NT2/D1 (cell line): ENCODE results near the gene DSCAM.

Source experiments
- DNase-seq: peaks from one replicate; pipeline ENCODE4 v3.0.0-alpha.2; 2011; ENCODE audit warnings: low read depth, low spot score
- H3K27me3 ChIP-seq: 2 replicates; pipeline ENCODE4 v1.6.0; 2011; ENCODE audit warnings: mild to moderate bottlenecking; ENCODE audit not compliant: insufficient read length, insufficient read depth
- H3K36me3 ChIP-seq: 2 replicates; pipeline ENCODE4 v1.6.1; 2011; ENCODE audit warnings: mild to moderate bottlenecking, low read length, mixed read lengths; ENCODE audit not compliant: insufficient read depth, insufficient read length
- H3K4me1 ChIP-seq: 2 replicates; pipeline ENCODE4 v1.5.1; 2011; ENCODE audit not compliant: insufficient read depth, insufficient read length
- H3K4me3 ChIP-seq: 2 replicates; pipeline ENCODE4 v1.5.1; 2011; ENCODE audit warnings: low read depth; ENCODE audit not compliant: insufficient read length
- H3K9ac ChIP-seq: 2 replicates; pipeline ENCODE4 v1.6.0; 2011; ENCODE audit warnings: low read depth; ENCODE audit not compliant: insufficient read length
- H3K9me3 ChIP-seq: 2 replicates; pipeline ENCODE4 v1.5.1; 2011; ENCODE audit warnings: mild to moderate bottlenecking, low read length; ENCODE audit not compliant: insufficient read depth
- SUZ12 ChIP-seq: IDR thresholded peaks from 2 replicates; pipeline ENCODE4 v1.6.1; 2011; ENCODE audit not compliant: insufficient read length, insufficient read depth; ENCODE audit errors: extremely low read depth
- YY1 ChIP-seq: IDR thresholded peaks from 2 replicates; pipeline ENCODE4 v1.6.1; 2011; ENCODE audit not compliant: insufficient read length, insufficient read depth
- ZNF274 ChIP-seq: IDR thresholded peaks from 2 replicates; pipeline ENCODE4 v1.6.1; 2011; ENCODE audit warnings: mild to moderate bottlenecking, low read depth, low read length

The DSCAM gene

GRCh38 chr21:40340357-40340756 lies 506.6 kb downstream of the DSCAM start:
- H3K9ac ChIP-seq = no peak overlapping the region
- H3K27me3 ChIP-seq = no peaks in the 10 kb centered on the region
- no peak for DNase-seq
- peaks cover 4% of the 10 kb centered on the region for H3K4me1 ChIP-seq
- TF ChIP-seq SUZ12 (no peak), ZNF274 (no peak), YY1 (no peak)
- H3K4me3 ChIP-seq = no peak overlapping the region
- no peaks in the 10 kb centered on the region for H3K9me3 ChIP-seq
- H3K36me3 ChIP-seq = no peaks in the 10 kb centered on the region

- DNase-seq = no peak
- no peaks in the 10 kb centered on the region for H3K36me3 ChIP-seq
- no peak for TF ChIP-seq YY1
- TF ChIP-seq SUZ12 = no peak
- TF ChIP-seq ZNF274 = no peak
- no peak overlapping the region for H3K9ac ChIP-seq
- H3K27me3 ChIP-seq = no peaks in the 10 kb centered on the region
- peaks cover 4% of the 10 kb centered on the region for H3K4me1 ChIP-seq
- no peaks in the 10 kb centered on the region for H3K9me3 ChIP-seq
- H3K4me3 ChIP-seq = no peak overlapping the region
These were observed 507.9 kb downstream of the DSCAM start for GRCh38 chr21:40339050-40339449.

- Histone ChIP-seq H3K9me3 (no peaks in the 10 kb centered on the region), H3K4me1 (peaks cover 4% of the 10 kb centered on the region), H3K27me3 (no peaks in the 10 kb centered on the region), H3K36me3 (no peaks in the 10 kb centered on the region), H3K9ac (no peak overlapping the region), H3K4me3 (no peak overlapping the region)
- TF ChIP-seq ZNF274 (no peak), YY1 (no peak), SUZ12 (no peak)
- no peak for DNase-seq
These were observed 509.0 kb downstream of the DSCAM start for GRCh38 chr21:40337981-40338380.

GRCh38 chr21:40335704-40336103 lies 511.3 kb downstream of the DSCAM start:
- H3K4me1 ChIP-seq = no peaks in the 10 kb centered on the region
- H3K9ac ChIP-seq = no peak overlapping the region
- H3K27me3 ChIP-seq = no peaks in the 10 kb centered on the region
- no peak overlapping the region for H3K4me3 ChIP-seq
- peak; percentile 36 for DNase-seq
- no peak for TF ChIP-seq SUZ12
- no peak for TF ChIP-seq YY1
- no peak for TF ChIP-seq ZNF274
- no peaks in the 10 kb centered on the region for H3K9me3 ChIP-seq
- H3K36me3 ChIP-seq = no peaks in the 10 kb centered on the region

GRCh38 chr21:40334159-40334558 lies 512.8 kb downstream of the DSCAM start:
- Histone ChIP-seq H3K36me3 (no peaks in the 10 kb centered on the region), H3K9ac (no peak overlapping the region), H3K4me3 (no peak overlapping the region), H3K9me3 (no peaks in the 10 kb centered on the region), H3K27me3 (no peaks in the 10 kb centered on the region), H3K4me1 (no peaks in the 10 kb centered on the region)
- no peak for TF ChIP-seq ZNF274
- TF ChIP-seq YY1 = no peak
- DNase-seq = no peak

- Histone ChIP-seq H3K27me3 (no peaks in the 10 kb centered on the region), H3K36me3 (no peaks in the 10 kb centered on the region), H3K9me3 (no peaks in the 10 kb centered on the region), H3K4me3 (no peak overlapping the region), H3K4me1 (no peaks in the 10 kb centered on the region), H3K9ac (no peak overlapping the region)
- no peak for DNase-seq
- TF ChIP-seq ZNF274 (no peak), YY1 (no peak), SUZ12 (no peak)
These were observed 513.2 kb downstream of the DSCAM start for GRCh38 chr21:40333731-40334130.

GRCh38 chr21:40331804-40332203 lies 515.2 kb downstream of the DSCAM start:
- no peak for TF ChIP-seq ZNF274
- Histone ChIP-seq H3K9me3 (0 out of 2 replicates have a peak, but pooled peaks cover 7% of the 10 kb centered on the region), H3K4me3 (no peak overlapping the region), H3K27me3 (no peaks in the 10 kb centered on the region), H3K4me1 (no peaks in the 10 kb centered on the region), H3K36me3 (no peaks in the 10 kb centered on the region), H3K9ac (no peak overlapping the region)
- DNase-seq = no peak

- Histone ChIP-seq H3K4me1 (no peaks in the 10 kb centered on the region), H3K9me3 (0 out of 2 replicates have a peak, but pooled peaks cover 7% of the 10 kb centered on the region), H3K9ac (no peak overlapping the region), H3K36me3 (no peaks in the 10 kb centered on the region), H3K27me3 (no peaks in the 10 kb centered on the region), H3K4me3 (no peak overlapping the region)
- no peak for DNase-seq
- no peak for TF ChIP-seq ZNF274
- no peak for TF ChIP-seq YY1
- no peak for TF ChIP-seq SUZ12
These were observed 515.8 kb downstream of the DSCAM start for GRCh38 chr21:40331172-40331571.
